Lower leg skin (tissue), 4 donors: ENCODE results near the gene DDI1. TPM values are rescaled to one million over a fixed set of nuclear protein-coding genes. Genes with fewer than 3 reads are reported as not detected.

Experiments
- DNase-seq, 2 donors: peaks; one replicate each; pipeline ENCODE4 v3.0.0-alpha.2; 2019; ENCODE audit warnings: low spot score in 2 of 2
- H3K4me3 ChIP-seq: fragments of 200-600 bp; sonication (generic); 2 replicates; pipeline ENCODE4 v1.5.1; 2017; ENCODE audit warnings: mild to moderate bottlenecking, low read depth; ENCODE audit not compliant: poor library complexity, severe bottlenecking
- POLR2A ChIP-seq, 2 donors: fragments of 450-650 bp; IDR thresholded peaks; one replicate each; pipeline ENCODE4 v1.6.1; 2016 to 2017; ENCODE audit warnings: antibody characterized with exemption in 2 of 2, mild to moderate bottlenecking in 1 of 2, moderate library complexity in 1 of 2
- WGBS, 2 donors: methylation state at CpG; one replicate each; pipeline ENCODE4 v1.1.5; 2018; 5-methylcytosine and 5-hydroxymethylcytosine counted together
- intact Hi-C: fragments of 100-400 bp; cut with DNase I; formaldehyde crosslinking; loops from one replicate; pipeline ENCODE4 v1.15.0; 2023; ENCODE audit warnings: low total_unique reads
- total RNA-seq, 4 donors: library from RNA; depleted of rRNA; stranded (reverse); fragments of >200 nt; gene quantifications; one replicate each; pipeline ENCODE4 v1.1.0, GENCODE V29; 2016
- TF ChIP-seq, protein P1 (sequence below), 3 donors: fragments of 450-650 bp; IDR thresholded peaks; one replicate each; pipeline ENCODE4 v1.5.1; 2016; ENCODE audit warnings: antibody characterized with exemption in 3 of 3, mild to moderate bottlenecking in 3 of 3, moderate library complexity in 2 of 3

DDI1 gene
- total RNA-seq, 4 donors from 2014 or later: not detected

DNA sequence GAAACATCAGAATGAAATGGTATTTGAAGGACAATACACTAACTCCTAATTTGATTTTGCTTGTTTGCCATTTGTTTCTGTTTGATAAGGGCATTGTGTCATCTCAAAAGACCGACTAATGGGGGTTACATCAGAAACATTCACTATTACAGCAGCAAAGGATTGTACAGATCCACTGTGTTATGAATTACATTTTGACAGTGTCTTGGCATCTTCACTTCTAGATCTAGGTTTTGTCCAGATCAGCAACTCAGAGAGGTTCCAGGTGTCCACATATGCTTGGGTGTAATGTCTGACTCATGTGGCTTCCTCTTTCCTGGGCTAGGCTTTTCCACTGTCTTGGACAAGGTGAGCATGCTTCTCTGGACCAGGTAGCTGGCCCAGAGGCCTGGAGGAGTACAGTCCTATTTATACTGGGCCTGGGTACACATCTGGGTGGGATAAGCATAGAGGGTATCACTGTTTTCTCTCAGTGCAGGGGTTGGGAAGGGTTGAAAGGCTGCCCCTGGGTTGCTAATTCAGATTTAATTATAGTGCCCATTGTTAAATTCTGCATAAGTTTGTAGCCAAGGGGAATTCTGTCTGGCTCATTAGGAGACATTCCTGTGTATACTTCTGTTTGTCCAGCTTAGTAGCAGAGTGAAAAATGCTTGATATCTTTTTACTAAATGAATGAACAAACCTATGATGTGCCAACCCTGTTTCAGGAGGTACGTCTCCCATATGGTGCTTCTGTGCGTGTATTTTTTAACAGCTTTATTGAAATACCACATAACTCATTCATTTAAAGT lies 23.8 kb downstream of the DDI1 start:
- H3K4me3 ChIP-seq: no peak overlapping the region
- TF ChIP-seq, protein P1, sequence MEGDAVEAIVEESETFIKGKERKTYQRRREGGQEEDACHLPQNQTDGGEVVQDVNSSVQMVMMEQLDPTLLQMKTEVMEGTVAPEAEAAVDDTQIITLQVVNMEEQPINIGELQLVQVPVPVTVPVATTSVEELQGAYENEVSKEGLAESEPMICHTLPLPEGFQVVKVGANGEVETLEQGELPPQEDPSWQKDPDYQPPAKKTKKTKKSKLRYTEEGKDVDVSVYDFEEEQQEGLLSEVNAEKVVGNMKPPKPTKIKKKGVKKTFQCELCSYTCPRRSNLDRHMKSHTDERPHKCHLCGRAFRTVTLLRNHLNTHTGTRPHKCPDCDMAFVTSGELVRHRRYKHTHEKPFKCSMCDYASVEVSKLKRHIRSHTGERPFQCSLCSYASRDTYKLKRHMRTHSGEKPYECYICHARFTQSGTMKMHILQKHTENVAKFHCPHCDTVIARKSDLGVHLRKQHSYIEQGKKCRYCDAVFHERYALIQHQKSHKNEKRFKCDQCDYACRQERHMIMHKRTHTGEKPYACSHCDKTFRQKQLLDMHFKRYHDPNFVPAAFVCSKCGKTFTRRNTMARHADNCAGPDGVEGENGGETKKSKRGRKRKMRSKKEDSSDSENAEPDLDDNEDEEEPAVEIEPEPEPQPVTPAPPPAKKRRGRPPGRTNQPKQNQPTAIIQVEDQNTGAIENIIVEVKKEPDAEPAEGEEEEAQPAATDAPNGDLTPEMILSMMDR (IDR thresholded peaks at IDR 0.05): no peak
- no peak for TF ChIP-seq POLR2A (IDR thresholded peaks at IDR 0.05)
- WGBS, 2 donors: 84 to 92% methylated on average over 3 of the region's 3 CpGs
- DNase-seq: no peak
- intact Hi-C loops: no loop called here

DNA sequence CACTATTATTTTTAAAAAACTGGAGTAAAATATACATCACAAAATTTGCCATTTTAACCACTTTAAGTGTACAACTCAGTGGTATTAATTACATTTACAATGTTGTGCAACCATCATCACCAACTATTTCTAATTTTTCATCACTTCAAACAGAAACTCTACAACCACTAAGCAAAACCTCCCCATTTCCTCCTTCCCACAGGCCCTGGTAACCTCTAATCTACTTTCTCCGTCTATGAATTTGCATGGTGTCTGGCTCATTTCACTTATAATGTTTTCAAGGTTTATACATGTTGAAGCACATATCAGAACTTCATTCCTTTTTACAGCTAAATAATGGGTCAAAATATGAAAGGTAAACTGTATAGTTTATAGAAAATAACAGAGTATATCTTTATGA lies 24.4 kb downstream of the DDI1 start:
- TF ChIP-seq POLR2A (IDR thresholded peaks at IDR 0.05): no peak
- TF ChIP-seq, protein P1 (IDR thresholded peaks at IDR 0.05): no peak
- intact Hi-C loops: no loop called here
- H3K4me3 ChIP-seq: no peak overlapping the region
- no peak for DNase-seq
- WGBS, 2 donors: 52 to 71% methylated on average over 1 of the region's 1 CpG

DNA sequence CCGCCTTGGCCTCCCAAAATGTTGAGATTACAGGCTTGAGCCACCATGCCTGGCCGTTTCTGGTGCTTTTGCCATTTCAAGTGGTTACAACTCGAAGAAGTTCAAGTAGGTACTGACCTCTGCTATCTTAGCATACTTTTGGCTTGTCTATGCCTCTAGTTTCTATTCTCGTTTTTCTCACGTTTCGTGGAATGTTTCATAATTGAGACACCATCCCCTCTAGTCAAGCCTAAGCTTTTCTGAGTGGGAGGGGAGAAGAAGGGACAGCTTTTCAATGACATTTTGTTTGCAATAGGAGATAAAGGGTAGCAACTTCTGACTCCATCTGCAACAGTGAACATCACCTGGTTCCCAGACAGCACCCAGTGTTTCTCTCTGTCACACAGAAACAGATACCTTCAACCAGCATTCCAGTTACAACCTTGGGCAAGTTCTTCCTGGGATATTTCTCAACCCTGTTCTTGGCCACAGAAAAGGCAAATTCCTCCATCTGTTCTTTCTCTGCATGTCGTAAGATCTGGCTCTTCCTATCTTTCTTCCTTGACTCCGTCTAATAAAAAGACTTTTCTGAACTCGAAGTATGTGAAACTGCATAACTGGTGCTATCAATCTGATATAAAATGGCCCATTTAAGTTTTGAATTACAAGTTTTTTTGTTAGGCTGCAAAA lies 25.5 kb downstream of the DDI1 start:
- 73 to 76% methylated on average over 9 of the region's 9 CpGs for WGBS, 2 donors
- no peak for DNase-seq

DNA sequence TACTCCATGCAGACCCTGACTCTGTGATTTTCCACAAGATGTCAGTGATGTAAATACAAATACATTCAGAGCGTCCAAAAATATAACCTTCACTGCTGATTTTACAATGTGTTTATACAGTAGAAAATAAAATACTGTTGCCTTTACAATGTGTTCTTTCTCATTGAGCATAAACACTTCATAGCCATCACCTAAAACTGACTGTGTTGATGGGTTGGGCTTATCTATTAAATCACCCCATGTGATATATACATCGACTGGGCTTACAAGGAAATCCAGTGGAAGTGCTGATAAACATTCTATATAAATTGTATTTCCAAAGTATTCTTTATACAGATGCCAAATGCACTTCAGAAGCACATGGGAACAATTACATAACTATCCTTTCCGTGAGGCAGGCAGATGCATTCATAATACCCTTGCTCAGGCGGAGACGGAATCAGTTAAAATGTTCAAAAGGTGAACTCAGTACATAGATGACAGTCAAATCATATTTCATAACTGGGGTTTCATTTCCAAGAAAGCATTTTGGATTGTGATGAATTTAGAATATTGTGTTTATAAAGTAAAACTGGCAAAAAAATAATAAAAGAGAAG lies 27.7 kb downstream of the DDI1 start:
- TF ChIP-seq, protein P1 (IDR thresholded peaks at IDR 0.05): no peak
- no peak for TF ChIP-seq POLR2A (IDR thresholded peaks at IDR 0.05)
- WGBS, 2 donors: 75 to 78% methylated on average over 5 of the region's 5 CpGs
- intact Hi-C loops: no loop called here
- DNase-seq: no peak
- H3K4me3 ChIP-seq: no peak overlapping the region

More for the DNA sequence above, 25.5 kb downstream of the DDI1 start:
- no peak overlapping the region for H3K4me3 ChIP-seq
- TF ChIP-seq POLR2A (IDR thresholded peaks at IDR 0.05): no peak
- TF ChIP-seq, protein P1 (IDR thresholded peaks at IDR 0.05): no peak
- intact Hi-C loops: no loop called here

DNA sequence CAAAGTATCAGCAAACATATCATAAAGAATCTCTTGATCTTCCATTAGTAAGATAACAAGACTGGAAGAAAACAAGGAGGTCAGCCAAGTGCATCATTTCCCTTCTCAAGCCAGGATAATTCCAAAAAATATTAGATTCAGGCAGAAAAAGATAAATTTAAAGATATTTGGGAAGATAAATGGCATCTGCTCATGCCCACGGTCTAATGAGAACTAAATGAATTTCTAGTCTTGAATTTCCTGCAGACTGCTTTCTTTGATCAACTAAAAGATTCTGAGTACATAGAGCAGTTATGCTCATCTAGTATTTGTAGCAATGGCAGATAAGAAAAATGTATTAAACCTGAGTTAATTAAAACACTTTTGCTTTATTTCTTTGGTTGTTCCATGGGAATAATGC lies 31.1 kb downstream of the DDI1 start:
- intact Hi-C loops: no loop called here
- WGBS, 2 donors: 65 to 66% methylated on average over 1 of the region's 1 CpG
- TF ChIP-seq, protein P1 (IDR thresholded peaks at IDR 0.05): no peak
- no peak for TF ChIP-seq POLR2A (IDR thresholded peaks at IDR 0.05)
- no peak overlapping the region for H3K4me3 ChIP-seq
- no peak for DNase-seq
